ENCODE results near the gene ERBB2. TPM values are rescaled to one million over a fixed set of nuclear protein-coding genes. Genes with fewer than 3 reads are reported as not detected.

Gene ERBB2
- total RNA-seq, 4 donors from 2014 or later = 75.2 to 170 (median 86.5) TPM

- Histone ChIP-seq H3K36me3 (no peaks in the 10 kb centered on the region), H3K9me3 (no peaks in the 10 kb centered on the region), H3K27ac (peak overlapping the region; percentile 83 to 95 (median 92)), H3K4me3 (peak overlapping the region; percentile 40 to 85 (median 73)), H3K27me3 (no peaks in the 10 kb centered on the region), H3K4me1 (peaks cover 20 to 44% (median 22%) of the 10 kb centered on the region in 3 donors)
- TF ChIP-seq CTCF (IDR thresholded peaks at IDR 0.05) (peak; percentile 96 to 100 (median 99)), POLR2A (IDR thresholded peaks at IDR 0.05) (peak in 2 of 4 donors; percentile 67 to 83)
- WGBS, 2 donors = 0% methylated on average over 17 of the region's 91 CpGs; no CpG with 5 or more reads in 1 of the 2 donors
- intact Hi-C loops (cut with DNase I) = no loop called here
- DNase-seq = peak; percentile 73
Observed at GRCh38 chr17:39754161-39754957, 54.5 kb downstream of the ERBB2 start.

GRCh38 chr17:39754958-39755553 is 55.2 kb downstream of the ERBB2 start:
- Histone ChIP-seq H3K27me3 (peaks cover 0 to 4% (median 0%) of the 10 kb centered on the region in 4 donors), H3K4me1 (peaks cover 18 to 37% (median 21%) of the 10 kb centered on the region in 3 donors), H3K27ac (peak overlapping the region; percentile 83 to 95 (median 92)), H3K9me3 (no peaks in the 10 kb centered on the region), H3K36me3 (no peaks in the 10 kb centered on the region), H3K4me3 (peak overlapping the region; percentile 40 to 85 (median 73))
- TF ChIP-seq CTCF (IDR thresholded peaks at IDR 0.05) (no peak), POLR2A (IDR thresholded peaks at IDR 0.05) (no peak)
- 30 to 42% methylated on average over 6 to 13 of the region's 21 CpGs for WGBS, 2 donors
- intact Hi-C loops (cut with DNase I) = loop anchor here (5.0 kb wide), 1 partner anchor 133 kb away; no protein-coding TSS in a partner anchor
- DNase-seq = no peak

GRCh38 chr17:39755554-39756379 is 55.9 kb downstream of the ERBB2 start:
- no peak for DNase-seq
- 59 to 62% methylated on average over 10 to 11 of the region's 18 CpGs for WGBS, 2 donors
- H3K36me3 ChIP-seq = no peaks in the 10 kb centered on the region
- no peaks in the 10 kb centered on the region for H3K9me3 ChIP-seq
- H3K4me3 ChIP-seq = no peak overlapping the region
- TF ChIP-seq POLR2A (IDR thresholded peaks at IDR 0.05) (no peak), CTCF (IDR thresholded peaks at IDR 0.05) (no peak)
- intact Hi-C loops (cut with DNase I) = loop anchor here (5.0 kb wide), 1 partner anchor 133 kb away; no protein-coding TSS in a partner anchor
- H3K27ac ChIP-seq = peak overlapping the region; percentile 83 to 95 (median 92)
- peaks cover 15 to 31% (median 18%) of the 10 kb centered on the region in 3 donors for H3K4me1 ChIP-seq
- peaks cover 0 to 8% (median 0%) of the 10 kb centered on the region in 4 donors for H3K27me3 ChIP-seq

- Histone ChIP-seq H3K4me3 (no peak overlapping the region), H3K9me3 (no peaks in the 10 kb centered on the region), H3K36me3 (no peaks in the 10 kb centered on the region), H3K4me1 (peaks cover 15 to 31% (median 18%) of the 10 kb centered on the region in 3 donors), H3K27me3 (peaks cover 0 to 14% (median 0%) of the 10 kb centered on the region in 4 donors), H3K27ac (peak overlapping the region in 3 of 4 donors; percentile 19 to 93 (median 90))
- WGBS, 2 donors = 64 to 71% methylated on average over 4 to 6 of the region's 7 CpGs
- no peak for TF ChIP-seq CTCF (IDR thresholded peaks at IDR 0.05)
- TF ChIP-seq POLR2A (IDR thresholded peaks at IDR 0.05) = no peak
- intact Hi-C loops (cut with DNase I) = loop anchor here (5.0 kb wide), 1 partner anchor 134 kb away; no protein-coding TSS in a partner anchor
- DNase-seq = no peak
Observed at GRCh38 chr17:39756380-39757079, 56.7 kb downstream of the ERBB2 start.
